HG03520 (cell line): Measurements from ENCODE around the gene TYW1B.
"Not testable (repeated sequence)": the region's sequence is repeated elsewhere in the genome, so short reads cannot be mapped to it uniquely, and the experiment has no call there.

Experiments used
- ATAC-seq: cut with Tn5 transposase; IDR thresholded peaks from one replicate; pipeline ENCODE4 v1.9.1; 2021; ENCODE audit warnings: mild to moderate bottlenecking, moderate library complexity; ENCODE audit not compliant: unreplicated experiment

TYW1B gene

GRCh38 chr7:72580142-72580770 is 247.7 kb downstream of the TYW1B start:
- ATAC-seq: not testable (repeated sequence)

GRCh38 chr7:72577107-72577506 is 250.9 kb downstream of the TYW1B start:
- no peak for ATAC-seq

- not testable (repeated sequence) for ATAC-seq
These were observed 266.0 kb downstream of the TYW1B start for GRCh38 chr7:72561988-72562387.

- ATAC-seq: not testable (repeated sequence)
These were observed 268.5 kb downstream of the TYW1B start for GRCh38 chr7:72559546-72559945.

- not testable (repeated sequence) for ATAC-seq
These were observed 271.3 kb downstream of the TYW1B start for GRCh38 chr7:72556733-72557132.

- ATAC-seq: not testable (repeated sequence)
These were observed 272.8 kb downstream of the TYW1B start for GRCh38 chr7:72555238-72555637.

GRCh38 chr7:72554401-72554800 is 273.6 kb downstream of the TYW1B start:
- ATAC-seq: not testable (repeated sequence)

GRCh38 chr7:72550454-72550853 is 277.5 kb downstream of the TYW1B start:
- not testable (repeated sequence) for ATAC-seq

GRCh38 chr7:72546586-72547237 is 281.3 kb downstream of the TYW1B start:
- not testable (repeated sequence) for ATAC-seq

- ATAC-seq: not testable (repeated sequence)
These were observed 283.5 kb downstream of the TYW1B start for GRCh38 chr7:72544531-72544930.

- ATAC-seq: no peak
These were observed 287.1 kb downstream of the TYW1B start for GRCh38 chr7:72540923-72541322.

GRCh38 chr7:72540106-72540611 is 287.8 kb downstream of the TYW1B start:
- ATAC-seq: no peak

GRCh38 chr7:72539702-72540101 is 288.3 kb downstream of the TYW1B start:
- no peak for ATAC-seq

GRCh38 chr7:72538856-72539255 is 289.1 kb downstream of the TYW1B start:
- ATAC-seq: no peak

- ATAC-seq: no peak
These were observed 289.9 kb downstream of the TYW1B start for GRCh38 chr7:72538147-72538546.

GRCh38 chr7:72536038-72536437 is 292.0 kb downstream of the TYW1B start:
- ATAC-seq: not testable (repeated sequence)

GRCh38 chr7:72531048-72531447 is 297.0 kb downstream of the TYW1B start:
- not testable (repeated sequence) for ATAC-seq
